HFF-Myc (cell line): ENCODE results near the gene LMNA.
A peak's percentile ranks its signal among the peaks of the same experiment; 100 is the strongest.

Source experiments
- DNase-seq: peaks from one replicate; pipeline ENCODE4 v3.0.0-alpha.2; 2011; ENCODE audit warnings: low read depth; ENCODE audit errors: extremely low read depth
- H3K4me3 ChIP-seq: replicated peaks from 2 replicates; pipeline ENCODE4 v1.5.1; 2011; ENCODE audit warnings: low read depth, mild to moderate bottlenecking, control low read depth, low read length
- CTCF ChIP-seq: IDR thresholded peaks from 2 replicates; pipeline ENCODE4 v1.5.1; 2012; ENCODE audit warnings: mild to moderate bottlenecking, low read depth, low read length, control low read depth; ENCODE audit errors: missing control alignments

LMNA gene

GRCh38 chr1:156098784-156099183, 15.7 kb upstream of the LMNA start:
- TF ChIP-seq CTCF = no peak
- H3K4me3 ChIP-seq = no peak overlapping the region
- DNase-seq = no peak

DNA sequence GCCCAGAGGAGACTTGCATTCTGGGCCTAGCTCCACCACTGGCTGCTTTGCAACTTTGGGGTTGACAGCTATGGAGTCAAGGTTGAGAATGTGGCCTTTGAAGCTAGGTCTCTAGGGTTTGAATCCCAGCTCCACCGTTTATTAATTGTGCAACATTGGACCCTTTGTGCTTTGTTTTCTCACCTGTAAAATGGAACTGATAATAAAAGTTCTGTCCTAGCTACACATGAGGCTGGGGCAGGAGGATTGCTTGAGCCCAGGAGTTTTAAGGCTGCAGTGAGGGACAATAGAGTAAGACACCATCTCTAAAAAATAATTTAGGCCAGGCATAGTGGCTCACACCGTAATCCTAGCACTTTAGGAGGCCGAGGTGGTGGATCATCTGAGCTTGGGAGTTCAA, 15.2 kb upstream of the LMNA start:
- no peak overlapping the region for H3K4me3 ChIP-seq
- no peak for DNase-seq
- TF ChIP-seq CTCF = no peak

GRCh38 chr1:156100205-156100995, 14.1 kb upstream of the LMNA start:
- no peak for TF ChIP-seq CTCF
- H3K4me3 ChIP-seq = no peak overlapping the region
- no peak for DNase-seq

GRCh38 chr1:156101880-156102279, 12.6 kb upstream of the LMNA start:
- H3K4me3 ChIP-seq = no peak overlapping the region
- TF ChIP-seq CTCF = no peak
- no peak for DNase-seq

DNA sequence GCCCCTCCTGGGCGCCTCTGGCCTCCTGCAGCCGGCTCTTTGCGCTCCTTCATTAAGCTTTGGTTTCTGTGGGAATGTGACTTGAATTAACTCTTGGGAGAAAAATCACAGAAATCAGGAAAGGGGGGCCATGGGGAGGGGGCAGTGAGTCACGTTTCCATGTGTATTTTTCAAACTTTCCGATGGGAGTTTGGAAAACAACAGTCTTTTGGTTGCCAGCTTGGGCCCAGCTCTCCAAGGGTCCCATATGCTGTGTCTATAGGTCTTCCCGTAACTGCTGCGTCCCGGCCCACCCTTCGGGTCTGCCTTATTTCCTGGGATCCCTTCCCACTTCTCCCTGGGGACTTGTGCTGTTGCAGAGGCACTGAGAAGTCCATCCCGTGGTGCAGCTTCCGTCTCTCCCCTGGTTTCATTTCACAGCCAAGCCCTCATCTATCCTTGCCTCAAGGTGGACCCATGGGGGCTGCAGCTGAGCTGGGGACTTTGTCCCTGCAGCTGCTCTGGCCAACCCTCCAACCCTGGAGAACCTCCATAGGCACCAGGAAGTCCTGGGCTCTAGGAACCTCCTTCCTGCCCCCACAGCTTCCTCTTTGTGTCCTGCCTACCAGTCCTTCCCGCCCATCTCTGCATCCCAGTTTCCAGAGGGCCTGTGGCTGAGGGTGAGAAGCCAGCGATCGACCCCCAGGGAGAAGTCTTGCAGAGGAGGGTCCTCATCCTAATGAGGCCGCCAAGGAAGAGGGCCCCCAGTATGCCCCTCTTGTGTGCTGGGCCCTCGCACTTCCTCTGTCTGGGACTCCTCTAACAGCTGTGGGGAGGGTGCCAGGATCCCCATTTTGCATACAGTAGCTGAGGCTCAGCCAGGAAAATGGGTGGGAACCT, 11.6 kb upstream of the LMNA start:
- H3K4me3 ChIP-seq = peak overlapping the region; percentile 12
- TF ChIP-seq CTCF = no peak
- peak; percentile 77 for DNase-seq

- H3K4me3 ChIP-seq = peak overlapping the region; percentile 14
- TF ChIP-seq CTCF = no peak
- DNase-seq = peak; percentile 79
Observed at GRCh38 chr1:156103521-156103947, 11.0 kb upstream of the LMNA start.
